ENCODE data around the gene MYH10.
"Not testable (repeated sequence)": the region's sequence is repeated elsewhere in the genome, so short reads cannot be mapped to it uniquely, and the experiment has no call there.

MYH10 gene

GRCh38 chr17:8557176-8557806, 73.2 kb downstream of the MYH10 start:
- Mint-ChIP-seq H3K4me1 (no peaks in the 10 kb centered on the region), H3K9me3 (no peaks in the 10 kb centered on the region), H3K27me3 (peaks cover 64% of the 10 kb centered on the region), H3K27ac (ENCODE audit: low read depth) (no peak overlapping the region), H3K4me3 (no peak overlapping the region), H3K36me3 (ENCODE audit: insufficient read depth) (no peaks in the 10 kb centered on the region)
- DNase-seq (ENCODE audit: low spot score in 2 of 2) (no peak), ATAC-seq (replicated peaks; ENCODE audit: extremely low read depth, poor library complexity, severe bottlenecking) (no peak)

DNA sequence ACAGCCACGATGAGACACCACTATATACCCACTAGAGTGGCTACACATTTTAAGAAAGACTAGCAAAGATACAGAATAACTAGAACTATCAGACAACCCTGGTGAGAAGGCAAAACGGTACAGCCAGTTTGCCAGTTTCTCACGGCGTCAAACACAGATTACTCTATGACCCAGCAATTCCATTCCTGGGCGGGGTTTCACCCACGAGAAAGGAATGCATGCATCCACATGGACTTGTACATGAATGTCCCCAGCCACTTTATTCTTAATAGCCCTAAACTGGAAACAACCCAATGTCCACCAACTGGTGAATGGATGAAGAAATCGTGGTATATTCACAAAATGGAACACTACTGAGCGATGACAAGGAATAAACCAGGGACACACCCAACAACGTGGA, 74.5 kb downstream of the MYH10 start:
- H3K27me3 Mint-ChIP-seq, result peaks cover 65% of the 10 kb centered on the region
- DNase-seq (ENCODE audit: low spot score in 2 of 2) (no peak), ATAC-seq (replicated peaks; ENCODE audit: extremely low read depth, poor library complexity, severe bottlenecking) (no peak)

GRCh38 chr17:8555062-8555461, 75.5 kb downstream of the MYH10 start:
- Mint-ChIP-seq H3K36me3 (ENCODE audit: insufficient read depth) (no peaks in the 10 kb centered on the region), H3K27me3 (peaks cover 56% of the 10 kb centered on the region), H3K4me3 (no peak overlapping the region), H3K27ac (ENCODE audit: low read depth) (no peak overlapping the region), H3K9me3 (no peaks in the 10 kb centered on the region), H3K4me1 (no peaks in the 10 kb centered on the region)
- DNase-seq (ENCODE audit: low spot score in 2 of 2), result no peak
- no peak for ATAC-seq (replicated peaks; ENCODE audit: extremely low read depth, poor library complexity, severe bottlenecking)

More for the DNA sequence above, 74.5 kb downstream of the MYH10 start:
- no peak overlapping the region for H3K27ac Mint-ChIP-seq (ENCODE audit: low read depth)
- H3K4me1 Mint-ChIP-seq, result no peaks in the 10 kb centered on the region
- H3K36me3 Mint-ChIP-seq (ENCODE audit: insufficient read depth), result no peaks in the 10 kb centered on the region
- H3K9me3 Mint-ChIP-seq, result no peaks in the 10 kb centered on the region
- no peak overlapping the region for H3K4me3 Mint-ChIP-seq

DNA sequence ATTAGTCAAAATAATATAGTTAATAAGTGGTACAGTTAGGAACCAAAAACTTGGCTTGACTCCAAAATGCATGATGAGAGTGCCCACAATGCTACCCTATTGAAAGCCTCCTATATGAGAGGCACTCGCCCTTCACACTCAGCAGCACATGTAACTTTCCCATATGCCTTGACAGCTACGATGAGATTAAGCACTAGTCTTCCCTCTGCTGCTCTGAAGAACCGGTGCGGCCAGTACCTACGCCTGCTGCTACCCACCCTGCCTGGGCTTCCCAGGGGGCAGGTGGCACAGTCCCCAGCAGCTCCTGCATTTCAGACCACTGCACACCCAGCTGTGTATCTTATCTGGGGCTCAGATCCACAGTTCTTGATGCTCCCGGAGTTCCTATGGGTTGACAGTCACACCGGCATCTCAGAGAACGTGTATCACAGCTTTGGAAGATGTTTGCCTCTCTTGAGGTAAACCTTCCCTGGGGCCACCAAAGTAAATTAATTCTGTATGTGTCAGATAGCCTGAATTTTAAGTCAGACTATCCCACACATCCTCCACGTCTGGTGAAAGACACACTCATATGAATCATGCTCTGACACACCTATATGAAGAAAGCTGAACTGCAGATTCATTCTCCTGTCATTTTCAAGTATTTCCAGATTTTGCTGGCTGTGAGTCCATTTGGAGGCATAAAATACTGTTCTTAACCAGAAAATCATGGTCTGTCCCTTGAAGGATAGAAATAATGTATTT, 77.8 kb downstream of the MYH10 start:
- DNase-seq (ENCODE audit: low spot score in 2 of 2), result no peak
- Mint-ChIP-seq H3K4me3 (no peak overlapping the region), H3K27me3 (peaks cover 59% of the 10 kb centered on the region), H3K27ac (ENCODE audit: low read depth) (no peak overlapping the region), H3K36me3 (ENCODE audit: insufficient read depth) (no peaks in the 10 kb centered on the region), H3K4me1 (no peaks in the 10 kb centered on the region), H3K9me3 (no peaks in the 10 kb centered on the region)
- no peak for ATAC-seq (replicated peaks; ENCODE audit: extremely low read depth, poor library complexity, severe bottlenecking)

DNA sequence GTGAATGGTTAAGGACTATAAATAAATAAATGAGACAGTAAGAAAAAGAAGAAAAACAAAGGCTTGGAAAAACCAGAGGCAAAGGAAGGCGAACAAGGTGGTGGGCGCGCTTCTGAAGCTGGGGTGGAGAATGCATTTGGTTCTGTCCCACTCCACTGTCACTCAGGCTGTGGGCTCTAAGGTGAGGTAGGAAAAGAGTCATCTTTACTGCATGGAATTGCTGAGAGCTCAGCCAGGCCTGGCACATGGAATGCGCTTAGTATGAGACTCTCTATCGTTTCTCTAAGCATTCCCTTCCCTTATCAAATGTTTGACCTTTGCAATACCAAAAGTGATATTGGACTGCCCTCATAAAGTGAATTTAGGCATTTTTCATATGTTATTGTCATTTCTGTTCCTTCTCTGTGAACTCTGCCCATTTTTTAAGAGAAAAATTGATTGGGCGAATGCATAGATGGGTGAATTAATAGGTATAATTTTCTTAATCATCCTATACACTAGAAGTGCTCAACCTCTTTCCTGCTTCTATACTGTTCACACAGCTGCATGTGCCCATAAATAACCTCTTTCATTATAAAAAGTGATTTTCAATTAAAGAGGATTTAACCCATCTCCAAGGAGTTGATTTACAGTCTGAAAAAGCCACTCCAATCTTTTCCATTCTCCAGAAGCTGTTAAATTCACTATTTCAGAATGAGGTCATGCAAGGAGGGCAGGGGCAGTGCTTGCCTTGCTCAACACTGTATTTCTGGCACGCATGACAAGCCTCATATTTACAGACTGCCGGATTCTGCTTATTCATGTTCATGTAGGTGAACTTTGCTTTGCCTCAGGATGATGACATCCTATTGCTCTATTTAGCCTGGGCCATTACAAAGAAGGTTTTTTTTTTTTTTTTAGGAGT, 87.7 kb downstream of the MYH10 start:
- no peak overlapping the region for H3K4me3 Mint-ChIP-seq
- H3K4me1 Mint-ChIP-seq, result no peaks in the 10 kb centered on the region
- H3K27ac Mint-ChIP-seq (ENCODE audit: low read depth), result no peak overlapping the region
- H3K27me3 Mint-ChIP-seq, result peaks cover 47% of the 10 kb centered on the region
- no peaks in the 10 kb centered on the region for H3K9me3 Mint-ChIP-seq
- no peaks in the 10 kb centered on the region for H3K36me3 Mint-ChIP-seq (ENCODE audit: insufficient read depth)
- DNase-seq (ENCODE audit: low spot score in 2 of 2) (no peak), ATAC-seq (replicated peaks; ENCODE audit: extremely low read depth, poor library complexity, severe bottlenecking) (no peak)

DNA sequence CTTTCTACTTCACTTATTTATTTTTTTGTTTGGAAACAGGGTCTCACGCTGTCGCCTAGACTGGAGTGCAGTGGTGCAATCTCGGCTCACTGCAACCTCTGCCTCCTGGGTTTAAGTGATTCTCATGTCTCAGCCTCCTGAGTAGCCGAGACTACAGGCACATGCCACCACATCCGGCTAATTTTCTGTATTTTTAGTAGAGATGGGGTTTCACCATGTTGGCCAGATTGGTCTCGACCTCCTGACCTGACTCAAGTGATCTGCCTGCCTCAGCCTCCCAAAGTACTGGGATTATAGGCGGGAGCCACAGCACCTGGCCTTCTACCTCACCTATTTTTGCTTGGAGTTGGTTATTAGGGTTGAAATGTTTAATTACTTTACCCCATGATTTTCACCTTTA, 90.5 kb downstream of the MYH10 start:
- not testable (repeated sequence) for H3K4me3 Mint-ChIP-seq, H3K9me3 Mint-ChIP-seq, H3K4me1 Mint-ChIP-seq

GRCh38 chr17:8537734-8538133, 92.8 kb downstream of the MYH10 start:
- Mint-ChIP-seq H3K4me3 (no peak overlapping the region), H3K36me3 (ENCODE audit: insufficient read depth) (no peaks in the 10 kb centered on the region), H3K27ac (ENCODE audit: low read depth) (no peak overlapping the region), H3K9me3 (no peaks in the 10 kb centered on the region), H3K4me1 (no peaks in the 10 kb centered on the region), H3K27me3 (peaks cover 11% of the 10 kb centered on the region)
- ATAC-seq (replicated peaks; ENCODE audit: extremely low read depth, poor library complexity, severe bottlenecking), result no peak
- no peak for DNase-seq (ENCODE audit: low spot score in 2 of 2)

More for the DNA sequence above, 90.5 kb downstream of the MYH10 start:
- not testable (repeated sequence) for DNase-seq (ENCODE audit: low spot score in 2 of 2); H3K27ac Mint-ChIP-seq (ENCODE audit: low read depth); ATAC-seq (replicated peaks; ENCODE audit: extremely low read depth, poor library complexity, severe bottlenecking); H3K36me3 Mint-ChIP-seq (ENCODE audit: insufficient read depth)
- peaks cover 27% of the 10 kb centered on the region for H3K27me3 Mint-ChIP-seq

- no peaks in the 10 kb centered on the region for H3K9me3 Mint-ChIP-seq
- H3K4me1 Mint-ChIP-seq, result no peaks in the 10 kb centered on the region
- no peak overlapping the region for H3K27ac Mint-ChIP-seq (ENCODE audit: low read depth)
- H3K27me3 Mint-ChIP-seq, result peaks cover 10% of the 10 kb centered on the region
- no peaks in the 10 kb centered on the region for H3K36me3 Mint-ChIP-seq (ENCODE audit: insufficient read depth)
- no peak overlapping the region for H3K4me3 Mint-ChIP-seq
- DNase-seq (ENCODE audit: low spot score in 2 of 2), result no peak
- ATAC-seq (replicated peaks; ENCODE audit: extremely low read depth, poor library complexity, severe bottlenecking), result no peak
These were observed 95.9 kb downstream of the MYH10 start for GRCh38 chr17:8534498-8535188.

DNA sequence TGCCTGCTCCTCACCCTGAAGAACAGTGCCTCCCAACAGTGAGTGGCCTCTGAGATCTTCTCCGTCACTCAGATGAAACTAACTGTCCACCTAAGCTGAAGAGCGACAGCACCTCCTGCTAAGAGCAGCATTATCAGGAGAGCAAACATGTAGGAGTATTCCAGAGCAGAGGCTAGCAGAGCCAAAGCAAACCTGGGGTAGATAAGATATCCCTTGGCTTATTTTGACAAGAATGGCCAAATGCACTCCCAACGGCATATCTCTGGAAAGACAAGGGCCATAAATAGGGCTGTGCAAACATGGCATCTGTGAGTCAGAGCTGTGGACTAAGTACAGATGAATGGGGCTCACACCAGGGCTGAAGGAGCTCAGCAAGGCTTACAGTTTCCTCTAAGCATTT, 98.5 kb downstream of the MYH10 start:
- no peaks in the 10 kb centered on the region for H3K36me3 Mint-ChIP-seq (ENCODE audit: insufficient read depth)
- no peak overlapping the region for H3K4me3 Mint-ChIP-seq
- H3K4me1 Mint-ChIP-seq, result no peaks in the 10 kb centered on the region
- H3K27ac Mint-ChIP-seq (ENCODE audit: low read depth), result no peak overlapping the region
- H3K9me3 Mint-ChIP-seq, result no peaks in the 10 kb centered on the region
- DNase-seq (ENCODE audit: low spot score in 2 of 2) (no peak), ATAC-seq (replicated peaks; ENCODE audit: extremely low read depth, poor library complexity, severe bottlenecking) (no peak)
- peaks cover 23% of the 10 kb centered on the region for H3K27me3 Mint-ChIP-seq

- H3K36me3 Mint-ChIP-seq (ENCODE audit: insufficient read depth), result no peaks in the 10 kb centered on the region
- H3K4me1 Mint-ChIP-seq, result no peaks in the 10 kb centered on the region
- H3K27ac Mint-ChIP-seq (ENCODE audit: low read depth), result no peak overlapping the region
- no peak for ATAC-seq (replicated peaks; ENCODE audit: extremely low read depth, poor library complexity, severe bottlenecking)
- DNase-seq (ENCODE audit: low spot score in 2 of 2), result no peak
- peaks cover 8% of the 10 kb centered on the region for H3K27me3 Mint-ChIP-seq
- no peaks in the 10 kb centered on the region for H3K9me3 Mint-ChIP-seq
- no peak overlapping the region for H3K4me3 Mint-ChIP-seq
These were observed 107.9 kb downstream of the MYH10 start for GRCh38 chr17:8522577-8522976.

- no peaks in the 10 kb centered on the region for H3K36me3 Mint-ChIP-seq (ENCODE audit: insufficient read depth)
- H3K4me3 Mint-ChIP-seq, result no peak overlapping the region
- ATAC-seq (replicated peaks; ENCODE audit: extremely low read depth, poor library complexity, severe bottlenecking), result no peak
- H3K27ac Mint-ChIP-seq (ENCODE audit: low read depth), result no peak overlapping the region
- H3K27me3 Mint-ChIP-seq, result peaks cover 10% of the 10 kb centered on the region
- DNase-seq (ENCODE audit: low spot score in 2 of 2), result no peak
- no peaks in the 10 kb centered on the region for H3K4me1 Mint-ChIP-seq
- H3K9me3 Mint-ChIP-seq, result no peaks in the 10 kb centered on the region
These were observed 109.5 kb downstream of the MYH10 start for GRCh38 chr17:8520981-8521380.

GRCh38 chr17:8518850-8519249, 111.7 kb downstream of the MYH10 start:
- H3K27ac Mint-ChIP-seq (ENCODE audit: low read depth), result no peak overlapping the region
- no peaks in the 10 kb centered on the region for H3K9me3 Mint-ChIP-seq
- H3K27me3 Mint-ChIP-seq, result peaks cover 10% of the 10 kb centered on the region
- no peaks in the 10 kb centered on the region for H3K4me1 Mint-ChIP-seq
- ATAC-seq (replicated peaks; ENCODE audit: extremely low read depth, poor library complexity, severe bottlenecking), result no peak
- H3K36me3 Mint-ChIP-seq (ENCODE audit: insufficient read depth), result peaks cover 2% of the 10 kb centered on the region
- H3K4me3 Mint-ChIP-seq, result no peak overlapping the region
- no peak for DNase-seq (ENCODE audit: low spot score in 2 of 2)

Measured in central memory CD8-positive, alpha-beta T cell (primary cell).